Endothelial cell (in vitro differentiated cells): ENCODE data around the gene PTPRK. TPM values are rescaled to one million over a fixed set of nuclear protein-coding genes. Genes with fewer than 3 reads are reported as not detected.

Experiments
- DNase-seq: peaks from one replicate; pipeline ENCODE4 v3.0.0; 2021; ENCODE audit warnings: low spot score
- H3K27ac Mint-ChIP-seq: one replicate; pipeline ENCODE4 v1.8.0; 2021; ENCODE audit warnings: mixed read lengths, inconsistent platforms; ENCODE audit not compliant: unreplicated experiment
- H3K27me3 Mint-ChIP-seq: one replicate; pipeline ENCODE4 v1.8.0; 2021; ENCODE audit warnings: mild to moderate bottlenecking, moderate library complexity, mixed read lengths, inconsistent platforms; ENCODE audit not compliant: unreplicated experiment
- H3K36me3 Mint-ChIP-seq: one replicate; pipeline ENCODE4 v1.8.0; 2021; ENCODE audit warnings: mild to moderate bottlenecking, low read depth, mixed read lengths, inconsistent platforms; ENCODE audit not compliant: unreplicated experiment
- H3K4me1 Mint-ChIP-seq: one replicate; pipeline ENCODE4 v1.8.0; 2021; ENCODE audit warnings: mild to moderate bottlenecking, mixed read lengths, inconsistent platforms; ENCODE audit not compliant: unreplicated experiment
- H3K4me3 Mint-ChIP-seq: one replicate; pipeline ENCODE4 v1.8.0; 2021; ENCODE audit warnings: mild to moderate bottlenecking, mixed read lengths, inconsistent platforms; ENCODE audit not compliant: unreplicated experiment
- H3K9me3 Mint-ChIP-seq: one replicate; pipeline ENCODE4 v1.8.0; 2021; ENCODE audit warnings: mixed read lengths, inconsistent platforms; ENCODE audit not compliant: unreplicated experiment
- total RNA-seq: library from RNA; stranded (reverse); fragmentation: NEBNext Ultra II Directional; extraction: Animal tissue kit (Norgen Biotek cat#: 25700); gene quantifications from one replicate; pipeline ENCODE4 v1.2.1, GENCODE V29; 2021; ENCODE audit not compliant: unreplicated experiment
- TF ChIP-seq, protein P1 (sequence below): fragments of 200-600 bp; sonication (generic); IDR thresholded peaks from one replicate; pipeline ENCODE4 v1.5.0; 2021; ENCODE audit warnings: antibody characterized with exemption; ENCODE audit not compliant: unreplicated experiment

Gene PTPRK
- total RNA-seq, 1 donor from 2014 or later = 47.3 TPM

DNA sequence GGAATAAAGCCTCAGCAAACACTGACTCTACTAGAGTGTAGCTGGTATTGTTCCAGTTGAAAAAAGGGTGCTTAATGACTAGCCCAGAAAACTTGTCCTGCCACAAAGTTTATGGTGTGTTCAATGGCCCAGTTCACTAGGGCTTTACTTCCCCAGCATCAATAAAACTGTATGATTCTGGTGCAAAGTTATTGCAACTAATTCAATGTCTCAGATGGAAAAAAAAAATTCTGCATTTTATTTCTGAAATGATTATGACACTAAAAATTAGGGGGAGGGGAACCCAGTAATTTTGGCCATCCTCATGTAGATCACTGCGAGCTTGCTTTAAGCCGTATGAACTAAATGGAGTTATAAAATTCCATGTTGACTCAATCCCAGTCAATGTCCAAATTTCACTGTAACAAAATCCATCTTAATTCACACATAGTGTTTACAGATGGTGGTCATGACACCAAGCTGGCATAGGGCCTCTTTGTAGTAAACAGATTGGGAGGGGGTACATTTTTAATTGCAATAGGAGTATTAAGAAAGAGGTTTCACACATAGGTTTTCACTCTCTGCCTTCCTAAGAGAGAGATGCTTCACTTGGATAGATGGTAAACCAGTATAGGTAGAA, 41.2 kb downstream of the PTPRK start:
- no peaks in the 10 kb centered on the region for H3K36me3 Mint-ChIP-seq
- H3K4me1 Mint-ChIP-seq = peaks cover 23% of the 10 kb centered on the region
- H3K27ac Mint-ChIP-seq = no peak overlapping the region
- H3K27me3 Mint-ChIP-seq = no peaks in the 10 kb centered on the region
- no peak overlapping the region for H3K4me3 Mint-ChIP-seq
- no peak for DNase-seq
- no peaks in the 10 kb centered on the region for H3K9me3 Mint-ChIP-seq
- TF ChIP-seq, protein P1, sequence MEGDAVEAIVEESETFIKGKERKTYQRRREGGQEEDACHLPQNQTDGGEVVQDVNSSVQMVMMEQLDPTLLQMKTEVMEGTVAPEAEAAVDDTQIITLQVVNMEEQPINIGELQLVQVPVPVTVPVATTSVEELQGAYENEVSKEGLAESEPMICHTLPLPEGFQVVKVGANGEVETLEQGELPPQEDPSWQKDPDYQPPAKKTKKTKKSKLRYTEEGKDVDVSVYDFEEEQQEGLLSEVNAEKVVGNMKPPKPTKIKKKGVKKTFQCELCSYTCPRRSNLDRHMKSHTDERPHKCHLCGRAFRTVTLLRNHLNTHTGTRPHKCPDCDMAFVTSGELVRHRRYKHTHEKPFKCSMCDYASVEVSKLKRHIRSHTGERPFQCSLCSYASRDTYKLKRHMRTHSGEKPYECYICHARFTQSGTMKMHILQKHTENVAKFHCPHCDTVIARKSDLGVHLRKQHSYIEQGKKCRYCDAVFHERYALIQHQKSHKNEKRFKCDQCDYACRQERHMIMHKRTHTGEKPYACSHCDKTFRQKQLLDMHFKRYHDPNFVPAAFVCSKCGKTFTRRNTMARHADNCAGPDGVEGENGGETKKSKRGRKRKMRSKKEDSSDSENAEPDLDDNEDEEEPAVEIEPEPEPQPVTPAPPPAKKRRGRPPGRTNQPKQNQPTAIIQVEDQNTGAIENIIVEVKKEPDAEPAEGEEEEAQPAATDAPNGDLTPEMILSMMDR = no peak

DNA sequence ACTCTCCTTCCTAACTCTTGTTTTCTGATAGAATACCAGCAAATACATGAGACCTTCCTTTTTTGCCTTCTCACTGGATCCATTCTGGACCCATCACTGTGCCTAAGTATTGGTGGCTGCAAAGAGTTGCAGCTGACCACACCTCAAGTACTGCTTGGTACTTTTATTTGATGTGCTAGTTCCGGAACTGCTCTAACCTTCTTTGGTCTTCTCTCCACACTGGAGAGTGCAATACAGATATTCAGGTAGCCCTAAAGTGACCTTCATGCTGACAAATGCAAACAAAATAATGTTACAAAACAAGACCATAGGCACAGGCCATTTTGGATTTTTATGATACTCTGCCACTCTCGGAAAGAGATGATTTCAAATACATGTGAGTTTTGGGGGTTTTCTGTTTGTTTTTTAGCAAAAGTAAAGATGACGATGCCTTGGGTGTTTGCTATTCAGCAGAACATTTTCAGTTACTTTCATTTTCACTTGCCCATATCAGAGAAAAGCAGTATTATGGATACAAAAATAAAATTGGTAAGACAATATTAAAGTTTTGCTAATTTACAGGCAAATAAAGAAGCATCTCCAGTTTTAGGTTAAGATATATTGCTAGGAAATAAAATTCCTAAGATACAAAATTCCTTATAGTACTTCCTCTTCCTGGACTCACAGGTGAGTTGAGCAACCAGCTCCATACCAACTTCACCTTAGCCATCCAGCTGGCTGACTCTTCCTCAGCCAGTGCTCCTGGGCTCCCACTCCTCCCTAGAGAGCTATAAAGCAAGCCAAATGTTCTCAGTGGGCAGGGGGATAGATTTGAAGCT, 42.0 kb downstream of the PTPRK start:
- Mint-ChIP-seq H3K27me3 (no peaks in the 10 kb centered on the region), H3K9me3 (no peaks in the 10 kb centered on the region), H3K27ac (no peak overlapping the region), H3K4me3 (no peak overlapping the region), H3K36me3 (no peaks in the 10 kb centered on the region), H3K4me1 (peaks cover 19% of the 10 kb centered on the region)
- no peak for DNase-seq
- TF ChIP-seq, protein P1 = no peak

DNA sequence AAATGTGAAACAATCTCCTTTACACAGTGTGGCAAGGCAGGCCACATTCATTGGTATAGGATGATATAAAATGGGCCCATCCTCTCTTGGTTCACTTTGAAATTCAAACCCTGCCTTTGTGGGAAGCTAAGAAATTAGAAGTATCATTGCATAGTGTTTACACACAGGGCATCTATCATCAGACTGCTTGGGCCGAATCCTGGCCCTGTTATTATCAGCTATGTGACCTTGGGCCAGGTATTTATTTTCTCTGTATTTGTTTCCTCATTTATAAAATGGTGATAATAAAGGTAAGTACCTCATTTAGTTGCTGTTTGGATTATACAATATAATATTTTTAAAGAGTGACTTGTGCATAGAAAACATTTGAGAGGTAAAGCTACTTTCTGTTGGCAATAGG, 45.5 kb downstream of the PTPRK start:
- TF ChIP-seq, protein P1 = no peak
- Mint-ChIP-seq H3K9me3 (no peaks in the 10 kb centered on the region), H3K4me3 (no peak overlapping the region), H3K27ac (no peak overlapping the region), H3K4me1 (peaks cover 11% of the 10 kb centered on the region), H3K36me3 (no peaks in the 10 kb centered on the region), H3K27me3 (no peaks in the 10 kb centered on the region)
- no peak for DNase-seq

DNA sequence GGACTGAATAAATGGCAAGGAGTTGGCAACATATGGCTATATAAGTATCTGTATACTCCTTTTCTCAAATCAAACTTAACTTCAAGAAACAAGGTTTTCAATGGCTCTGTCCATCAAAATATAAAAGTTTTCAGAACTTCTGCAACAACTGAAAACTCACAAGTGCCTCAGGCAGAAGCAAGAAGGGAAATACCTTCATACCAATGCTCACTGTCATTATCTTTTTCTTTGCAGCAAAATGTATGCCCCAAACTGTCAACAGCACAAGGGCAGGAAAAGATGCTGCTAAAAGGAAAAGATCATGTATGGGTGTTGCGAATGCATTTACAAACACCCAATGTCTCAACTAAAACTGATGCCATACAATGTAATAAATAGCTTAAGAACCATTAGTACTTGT, 45.9 kb downstream of the PTPRK start:
- DNase-seq = no peak
- TF ChIP-seq, protein P1 = no peak
- Mint-ChIP-seq H3K9me3 (no peaks in the 10 kb centered on the region), H3K4me1 (peaks cover 11% of the 10 kb centered on the region), H3K27ac (no peak overlapping the region), H3K27me3 (no peaks in the 10 kb centered on the region), H3K36me3 (no peaks in the 10 kb centered on the region), H3K4me3 (no peak overlapping the region)

DNA sequence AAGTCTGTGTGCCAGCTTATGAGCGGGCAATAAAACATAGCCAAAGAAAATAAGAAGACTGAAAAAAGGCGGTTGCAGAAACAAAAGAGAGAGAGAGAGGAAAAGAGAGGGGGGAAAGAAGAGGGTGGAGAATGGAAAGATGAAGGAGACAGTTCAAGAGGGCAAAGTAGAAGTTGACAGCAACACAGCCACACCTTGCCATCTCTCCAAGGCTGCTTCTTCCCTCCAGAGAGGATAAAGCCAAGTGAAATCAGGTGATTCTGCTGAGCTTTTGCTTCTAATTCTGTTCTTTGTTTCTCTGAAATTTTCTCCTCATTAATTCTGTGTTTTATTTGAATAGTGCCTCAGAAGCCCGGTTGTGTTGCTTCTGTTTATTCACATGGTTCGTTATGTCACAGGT, 48.5 kb downstream of the PTPRK start:
- no peak overlapping the region for H3K27ac Mint-ChIP-seq
- no peaks in the 10 kb centered on the region for H3K9me3 Mint-ChIP-seq

More for the DNA sequence above, 48.5 kb downstream of the PTPRK start:
- DNase-seq = no peak
- TF ChIP-seq, protein P1 = no peak
- Mint-ChIP-seq H3K4me1 (peaks cover 11% of the 10 kb centered on the region), H3K4me3 (no peak overlapping the region), H3K27me3 (no peaks in the 10 kb centered on the region), H3K36me3 (no peaks in the 10 kb centered on the region)
